Measurements from ENCODE around the gene RPL22L1.
"Not testable (repeated sequence)": the region's sequence is repeated elsewhere in the genome, so short reads cannot be mapped to it uniquely, and the experiment has no call there.

The RPL22L1 gene

GRCh38 chr3:170869645-170870593 is at the start of gene RPL22L1:
Gene RPL22L1, minus strand, starts transcription at chr3:170870195. Its CDS starts 28 bp downstream, at chr3:170870167.
- DNase-seq: peak; percentile 96

GRCh38 chr3:170918715-170919114 is 48.7 kb upstream of the RPL22L1 start:
- no peak for DNase-seq

- no peak for DNase-seq
Observed at GRCh38 chr3:170914690-170915089, 44.7 kb upstream of the RPL22L1 start.

- no peak for DNase-seq
Observed at GRCh38 chr3:170914212-170914611, 44.2 kb upstream of the RPL22L1 start.

- no peak for DNase-seq
Observed at GRCh38 chr3:170911051-170911450, 41.1 kb upstream of the RPL22L1 start.

- DNase-seq: no peak
Observed at GRCh38 chr3:170910542-170910941, 40.5 kb upstream of the RPL22L1 start.

- DNase-seq: no peak
Observed at GRCh38 chr3:170909129-170909903, 39.3 kb upstream of the RPL22L1 start.

GRCh38 chr3:170908235-170909116 is 38.5 kb upstream of the RPL22L1 start, which contains the start of gene EIF5A2:
Gene EIF5A2, minus strand, starts transcription at chr3:170908637. Its CDS starts 831 bp downstream, at chr3:170907806.
- DNase-seq: peak; percentile 93

- DNase-seq: no peak
Observed at GRCh38 chr3:170907637-170908234, 37.7 kb upstream of the RPL22L1 start.

GRCh38 chr3:170905862-170906261 is 35.9 kb upstream of the RPL22L1 start:
- no peak for DNase-seq

GRCh38 chr3:170903123-170903522 is 33.1 kb upstream of the RPL22L1 start:
- DNase-seq: no peak

- no peak for DNase-seq
Observed at GRCh38 chr3:170899455-170899854, 29.5 kb upstream of the RPL22L1 start.

GRCh38 chr3:170897978-170898377 is 28.0 kb upstream of the RPL22L1 start:
- DNase-seq: no peak

GRCh38 chr3:170897199-170897598 is 27.2 kb upstream of the RPL22L1 start:
- not testable (repeated sequence) for DNase-seq

GRCh38 chr3:170896781-170897180 is 26.8 kb upstream of the RPL22L1 start:
- no peak for DNase-seq

GRCh38 chr3:170896333-170896732 is 26.3 kb upstream of the RPL22L1 start:
- DNase-seq: not testable (repeated sequence)

- DNase-seq: no peak
Observed at GRCh38 chr3:170893895-170894294, 23.9 kb upstream of the RPL22L1 start.

- no peak for DNase-seq
Observed at GRCh38 chr3:170889630-170890029, 19.6 kb upstream of the RPL22L1 start.

- no peak for DNase-seq
Observed at GRCh38 chr3:170889132-170889531, 19.1 kb upstream of the RPL22L1 start.

- DNase-seq: not testable (repeated sequence)
Observed at GRCh38 chr3:170884109-170884930, 14.3 kb upstream of the RPL22L1 start.

- DNase-seq: not testable (repeated sequence)
Observed at GRCh38 chr3:170878688-170879087, 8.7 kb upstream of the RPL22L1 start.

All from activated CD8-positive, alpha-beta memory T cell treated with anti-CD3 and anti-CD28 coated beads, Interleukin-2, amount 50 U/mL, for 48 hours (primary cell).